H1 (cell line): Measurements from ENCODE around the gene DOK6.

Source experiments
- ATF2 ChIP-seq: IDR thresholded peaks from 2 replicates; pipeline ENCODE4 v1.6.1; 2012; ENCODE audit warnings: low read length, inconsistent platforms
- BACH1 ChIP-seq: IDR thresholded peaks from 2 replicates; pipeline ENCODE4 v1.6.1; 2012; ENCODE audit warnings: low read length, improper control_type of control experiment
- BRCA1 ChIP-seq: IDR thresholded peaks from 2 replicates; pipeline ENCODE4 v1.6.1; 2012; ENCODE audit warnings: low read depth, low read length, improper control_type of control experiment
- CBX5 ChIP-seq: fragments of 300-800, 300-1000 bp; sonication (generic); IDR thresholded peaks from 2 replicates; pipeline ENCODE4 v1.7.1; 2016; ENCODE audit warnings: antibody characterized with exemption, low read length, low read depth
- CTCF ChIP-seq, 3 experiments: IDR thresholded peaks; 1 replicate in 2 of 3; 2 replicates in 1 of 3; pipeline versions ENCODE4 v1.5.1 to v1.6.1; 2011; ENCODE audit warnings: low read length in 3 of 3, mild to moderate bottlenecking in 3 of 3, inconsistent platforms in 2 of 3, low read depth in 1 of 3, moderate library complexity in 1 of 3; ENCODE audit not compliant: insufficient read depth in 1 of 3; ENCODE audit errors: control extremely low read depth in 1 of 3
- EZH2 ChIP-seq: fragments of 200-600 bp; sonication (generic); IDR thresholded peaks from 2 replicates; pipeline ENCODE4 v1.7.1; 2012; ENCODE audit warnings: low read depth, mild to moderate bottlenecking, moderate library complexity, low read length, inconsistent platforms; ENCODE audit not compliant: severe bottlenecking
- HDAC6 ChIP-seq: IDR thresholded peaks from one replicate; pipeline ENCODE4 v1.7.1; 2012; ENCODE audit warnings: low read depth, mild to moderate bottlenecking, inconsistent platforms, low read length, moderate library complexity
- POLR2A ChIP-seq, 2 experiments: IDR thresholded peaks; 1 replicate in 1 of 2; 2 replicates in 1 of 2; pipeline ENCODE4 v1.6.1; 2011; ENCODE audit warnings: low read depth in 2 of 2, low read length in 2 of 2, mild to moderate bottlenecking in 2 of 2; ENCODE audit errors: control extremely low read depth in 1 of 2
- POLR2AphosphoS5 ChIP-seq: IDR thresholded peaks from 2 replicates; pipeline ENCODE4 v1.6.1; 2011; ENCODE audit warnings: low read depth, low read length
- SIX5 ChIP-seq: IDR thresholded peaks from 2 replicates; pipeline ENCODE4 v1.6.1; 2011; ENCODE audit warnings: mild to moderate bottlenecking, low read depth, low read length
- SP1 ChIP-seq: IDR thresholded peaks from 2 replicates; pipeline ENCODE4 v1.6.1; 2011; ENCODE audit warnings: low read depth, low read length
- SP2 ChIP-seq: IDR thresholded peaks from 2 replicates; pipeline ENCODE4 v1.6.1; 2012; ENCODE audit warnings: mild to moderate bottlenecking, low read length, inconsistent platforms
- USF2 ChIP-seq: IDR thresholded peaks from 2 replicates; pipeline ENCODE4 v1.6.1; 2011; ENCODE audit warnings: low read length, improper control_type of control experiment
- YY1 ChIP-seq: IDR thresholded peaks from 2 replicates; pipeline ENCODE4 v1.6.1; 2011; ENCODE audit warnings: low read depth, mild to moderate bottlenecking, low read length

- no peak for TF ChIP-seq CTCF (IDR thresholded peaks at IDR 0.05; ENCODE audit: control extremely low read depth in 1 of 3, insufficient read depth in 1 of 3, low read depth in 1 of 3, low read length in 3 of 3)
- TF ChIP-seq EZH2 = no peak
- no peak for TF ChIP-seq CBX5
- TF ChIP-seq USF2 = no peak
- no peak for TF ChIP-seq SP1
- TF ChIP-seq POLR2A (IDR thresholded peaks at IDR 0.05; ENCODE audit: control extremely low read depth in 1 of 2, low read depth in 2 of 2, low read length in 2 of 2) = no peak
- TF ChIP-seq ATF2 = no peak
- no peak for TF ChIP-seq BRCA1
- no peak for TF ChIP-seq YY1
- TF ChIP-seq HDAC6 = no peak
- no peak for TF ChIP-seq BACH1
- TF ChIP-seq POLR2AphosphoS5 = no peak
- no peak for TF ChIP-seq SIX5
- TF ChIP-seq SP2 = no peak
These were observed 20.4 kb upstream of the DOK6 start for GRCh38 chr18:69380324-69380723.
